MM.1S (cell line): ENCODE measurements around the gene C3orf18.

ENCODE experiments used
- EZH2 ChIP-seq: fragments of 300-600 bp; sonication (generic); optimal IDR thresholded peaks from 2 replicates; pipeline ENCODE3; 2017; ENCODE audit warnings: low read depth, mild to moderate bottlenecking, antibody characterized with exemption, low read length, mixed read lengths
- EZH2phosphoT487 ChIP-seq: fragments of 300-600 bp; sonication (generic); IDR thresholded peaks from 2 replicates; pipeline ENCODE4 v1.6.1; 2018; ENCODE audit warnings: antibody characterized with exemption, low read length
- TF ChIP-seq, protein P1 (sequence below): fragments of 300-600 bp; sonication (generic); IDR thresholded peaks from 2 replicates; pipeline ENCODE4 v1.5.1; 2016; ENCODE audit warnings: antibody characterized with exemption, low read length, mixed read lengths

DNA sequence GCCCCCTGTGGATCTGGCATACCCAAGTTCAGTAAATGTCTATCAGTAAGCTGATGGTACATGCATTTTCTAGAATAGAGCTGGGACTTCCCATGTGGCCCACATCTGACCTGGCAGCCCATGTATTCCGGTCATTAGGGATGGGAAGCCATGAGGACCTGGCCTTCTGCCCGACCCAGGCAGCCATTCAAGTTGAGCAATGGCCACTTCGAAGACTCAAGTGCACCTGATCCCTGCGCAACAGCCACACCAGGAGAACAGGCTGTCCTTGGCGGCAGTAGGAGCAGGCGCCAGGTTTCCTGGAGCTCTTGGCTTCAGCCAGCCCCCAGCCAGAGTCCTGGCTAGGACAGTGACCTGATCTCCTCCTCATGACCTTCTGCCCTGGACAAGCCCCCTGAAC is 16.4 kb upstream of the C3orf18 start:
- no peak for TF ChIP-seq EZH2
- TF ChIP-seq, protein P1, sequence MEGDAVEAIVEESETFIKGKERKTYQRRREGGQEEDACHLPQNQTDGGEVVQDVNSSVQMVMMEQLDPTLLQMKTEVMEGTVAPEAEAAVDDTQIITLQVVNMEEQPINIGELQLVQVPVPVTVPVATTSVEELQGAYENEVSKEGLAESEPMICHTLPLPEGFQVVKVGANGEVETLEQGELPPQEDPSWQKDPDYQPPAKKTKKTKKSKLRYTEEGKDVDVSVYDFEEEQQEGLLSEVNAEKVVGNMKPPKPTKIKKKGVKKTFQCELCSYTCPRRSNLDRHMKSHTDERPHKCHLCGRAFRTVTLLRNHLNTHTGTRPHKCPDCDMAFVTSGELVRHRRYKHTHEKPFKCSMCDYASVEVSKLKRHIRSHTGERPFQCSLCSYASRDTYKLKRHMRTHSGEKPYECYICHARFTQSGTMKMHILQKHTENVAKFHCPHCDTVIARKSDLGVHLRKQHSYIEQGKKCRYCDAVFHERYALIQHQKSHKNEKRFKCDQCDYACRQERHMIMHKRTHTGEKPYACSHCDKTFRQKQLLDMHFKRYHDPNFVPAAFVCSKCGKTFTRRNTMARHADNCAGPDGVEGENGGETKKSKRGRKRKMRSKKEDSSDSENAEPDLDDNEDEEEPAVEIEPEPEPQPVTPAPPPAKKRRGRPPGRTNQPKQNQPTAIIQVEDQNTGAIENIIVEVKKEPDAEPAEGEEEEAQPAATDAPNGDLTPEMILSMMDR = no peak
- no peak for TF ChIP-seq EZH2phosphoT487
